ENCODE measurements around the gene ESR1.

Gene ESR1

GRCh38 chr6:152004896-152005295 is 197.4 kb downstream of the ESR1 start:
- H3K27ac ChIP-seq, result no peak overlapping the region
- no peaks in the 10 kb centered on the region for H3K27me3 ChIP-seq (ENCODE audit: insufficient read depth, low read depth)
- H3K4me3 ChIP-seq (IDR thresholded peaks at IDR 0.05; ENCODE audit: insufficient read depth, low read depth, low read length), result no peak overlapping the region
- no peaks in the 10 kb centered on the region for H3K79me2 ChIP-seq (ENCODE audit: insufficient read depth, low read depth)
- no peak overlapping the region for H2AFZ ChIP-seq (ENCODE audit: low read depth)
- H3K9ac ChIP-seq, result no peak overlapping the region
- no peaks in the 10 kb centered on the region for H3K36me3 ChIP-seq (ENCODE audit: insufficient read depth)
- peaks cover 3% of the 10 kb centered on the region for H4K20me1 ChIP-seq (ENCODE audit: insufficient read depth)
- TF ChIP-seq CTCF (conservative IDR thresholded peaks at IDR 0.05; ENCODE audit: low read depth, low read length), result no peak
- peaks cover 51% of the 10 kb centered on the region for H3K4me1 ChIP-seq (ENCODE audit: low read depth, poor library complexity, severe bottlenecking)
- peak overlapping the region; percentile 58 for H3K4me2 ChIP-seq

- Histone ChIP-seq H3K27me3 (ENCODE audit: insufficient read depth, low read depth) (no peaks in the 10 kb centered on the region), H4K20me1 (ENCODE audit: insufficient read depth) (peaks cover 3% of the 10 kb centered on the region; the same call in 1 of the 2 replicates), H3K4me2 (no peak overlapping the region), H2AFZ (ENCODE audit: low read depth) (no peak overlapping the region), H3K79me2 (ENCODE audit: insufficient read depth, low read depth) (no peaks in the 10 kb centered on the region), H3K27ac (no peak overlapping the region), H3K9ac (no peak overlapping the region), H3K4me1 (ENCODE audit: low read depth, poor library complexity, severe bottlenecking) (peaks cover 25% of the 10 kb centered on the region), H3K36me3 (ENCODE audit: insufficient read depth) (no peaks in the 10 kb centered on the region), H3K4me3 (IDR thresholded peaks at IDR 0.05; ENCODE audit: insufficient read depth, low read depth, low read length) (no peak overlapping the region)
- no peak for TF ChIP-seq CTCF (conservative IDR thresholded peaks at IDR 0.05; ENCODE audit: low read depth, low read length)
These were observed 201.3 kb downstream of the ESR1 start for GRCh38 chr6:152008779-152009178.

DNA sequence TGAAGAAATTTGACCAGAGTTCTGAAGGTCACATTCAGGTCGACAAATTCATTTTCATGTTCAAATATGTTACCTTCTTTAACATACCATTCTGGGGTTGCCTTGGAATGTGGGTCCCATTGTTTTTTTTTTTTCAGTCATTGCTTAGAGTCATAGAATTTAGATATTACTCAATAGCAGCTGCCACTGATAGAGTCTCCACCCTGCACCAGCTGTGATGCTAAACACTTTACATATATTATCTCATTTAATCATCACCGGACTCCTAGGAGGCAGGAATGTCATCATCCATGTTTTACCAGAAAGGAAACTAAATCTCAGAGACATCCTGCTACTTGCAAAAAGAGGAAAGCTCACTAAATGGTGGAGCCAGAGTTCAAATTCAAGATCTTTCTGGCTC is 204.7 kb downstream of the ESR1 start:
- Histone ChIP-seq H3K79me2 (ENCODE audit: insufficient read depth, low read depth) (no peaks in the 10 kb centered on the region), H3K4me2 (no peak overlapping the region), H2AFZ (ENCODE audit: low read depth) (no peak overlapping the region), H3K4me1 (ENCODE audit: low read depth, poor library complexity, severe bottlenecking) (no peaks in the 10 kb centered on the region), H3K27me3 (ENCODE audit: insufficient read depth, low read depth) (no peaks in the 10 kb centered on the region), H4K20me1 (ENCODE audit: insufficient read depth) (no peaks in the 10 kb centered on the region), H3K4me3 (IDR thresholded peaks at IDR 0.05; ENCODE audit: insufficient read depth, low read depth, low read length) (no peak overlapping the region), H3K36me3 (ENCODE audit: insufficient read depth) (no peaks in the 10 kb centered on the region), H3K9ac (no peak overlapping the region), H3K27ac (no peak overlapping the region)
- TF ChIP-seq CTCF (conservative IDR thresholded peaks at IDR 0.05; ENCODE audit: low read depth, low read length), result no peak

- no peaks in the 10 kb centered on the region for H3K36me3 ChIP-seq (ENCODE audit: insufficient read depth)
- H3K79me2 ChIP-seq (ENCODE audit: insufficient read depth, low read depth), result no peaks in the 10 kb centered on the region
- no peak overlapping the region for H3K4me2 ChIP-seq
- no peak overlapping the region for H3K27ac ChIP-seq
- H3K4me3 ChIP-seq (IDR thresholded peaks at IDR 0.05; ENCODE audit: insufficient read depth, low read depth, low read length), result no peak overlapping the region
- H3K27me3 ChIP-seq (ENCODE audit: insufficient read depth, low read depth), result no peaks in the 10 kb centered on the region
- no peak overlapping the region for H3K9ac ChIP-seq
- TF ChIP-seq CTCF (conservative IDR thresholded peaks at IDR 0.05; ENCODE audit: low read depth, low read length), result no peak
- H2AFZ ChIP-seq (ENCODE audit: low read depth), result no peak overlapping the region
- no peaks in the 10 kb centered on the region for H3K4me1 ChIP-seq (ENCODE audit: low read depth, poor library complexity, severe bottlenecking)
- H4K20me1 ChIP-seq (ENCODE audit: insufficient read depth), result no peaks in the 10 kb centered on the region
These were observed 211.4 kb downstream of the ESR1 start for GRCh38 chr6:152018876-152019275.

Measured in KMS-11 (cell line).